Activated effector memory CD4-positive, alpha-beta T cell treated with anti-CD3 and anti-CD28 coated beads, Interleukin-2, amount 50 U/mL, for 16 hours (primary cell): ENCODE results near the gene ZNF554.

Source experiments
- DNase-seq: peaks from one replicate; pipeline ENCODE4 v3.0.0-alpha.2; 2020

ZNF554 gene

GRCh38 chr19:2819540-2820111 is at the start of gene ZNF554:
Gene ZNF554 (plus strand): TSS chr19:2819868. CDS start chr19:2820072, 204 bp downstream.
- DNase-seq, result peak; percentile 99

GRCh38 chr19:2770055-2771013 is 49.3 kb upstream of the ZNF554 start:
- DNase-seq, result no peak

GRCh38 chr19:2771786-2772674 is 47.6 kb upstream of the ZNF554 start:
- no peak for DNase-seq

GRCh38 chr19:2774083-2774679 is 45.5 kb upstream of the ZNF554 start:
- no peak for DNase-seq

GRCh38 chr19:2774953-2775555 is 44.6 kb upstream of the ZNF554 start:
- DNase-seq, result no peak

- peak; percentile 88 for DNase-seq
Measured at GRCh38 chr19:2775556-2776430, 43.9 kb upstream of the ZNF554 start.

- DNase-seq, result no peak
Measured at GRCh38 chr19:2777952-2778683, 41.5 kb upstream of the ZNF554 start.

- DNase-seq, result no peak
Measured at GRCh38 chr19:2779121-2779740, 40.4 kb upstream of the ZNF554 start.

GRCh38 chr19:2780284-2780683 is 39.4 kb upstream of the ZNF554 start:
- no peak for DNase-seq

GRCh38 chr19:2782329-2782935 is 37.2 kb upstream of the ZNF554 start:
- DNase-seq, result no peak

GRCh38 chr19:2782936-2783780 is 36.5 kb upstream of the ZNF554 start, which contains the start of gene SGTA:
Gene SGTA (minus strand): TSS chr19:2783273. CDS start chr19:2769068, 14,205 bp downstream.
- DNase-seq, result peak; percentile 99

- DNase-seq, result no peak
Measured at GRCh38 chr19:2783781-2784145, 35.9 kb upstream of the ZNF554 start.

GRCh38 chr19:2785244-2785997 is 34.2 kb upstream of the ZNF554 start, which contains the start of gene THOP1:
Gene THOP1 (plus strand): TSS chr19:2785503. CDS start chr19:2785663, 160 bp downstream.
- peak; percentile 100 for DNase-seq

- no peak for DNase-seq
Measured at GRCh38 chr19:2787115-2787514, 32.6 kb upstream of the ZNF554 start.

- DNase-seq, result no peak
Measured at GRCh38 chr19:2788237-2788636, 31.4 kb upstream of the ZNF554 start.

GRCh38 chr19:2790194-2790556 is 29.5 kb upstream of the ZNF554 start:
- DNase-seq, result no peak

GRCh38 chr19:2790557-2791271 is 29.0 kb upstream of the ZNF554 start:
- no peak for DNase-seq
